Muscle layer of colon (tissue), 2 donors: ENCODE measurements around the gene ENTPD8.

ENCODE experiments used
- H3K27ac ChIP-seq: one replicate; pipeline ENCODE4 v1.7.0; 2013; ENCODE audit warnings: low read depth, mild to moderate bottlenecking, low read length, moderate library complexity
- H3K27me3 ChIP-seq, 2 donors: one replicate each; pipeline ENCODE4 v1.7.0; 2013; ENCODE audit warnings: low read length in 2 of 2, mild to moderate bottlenecking in 2 of 2; ENCODE audit not compliant: insufficient read depth in 2 of 2, control insufficient read depth in 1 of 2
- H3K36me3 ChIP-seq: one replicate; pipeline ENCODE4 v1.7.0; 2013; ENCODE audit warnings: mild to moderate bottlenecking, low read length; ENCODE audit not compliant: insufficient read depth
- H3K4me1 ChIP-seq: one replicate; pipeline ENCODE4 v1.7.0; 2013; ENCODE audit warnings: mild to moderate bottlenecking, low read length; ENCODE audit not compliant: insufficient read depth
- H3K4me3 ChIP-seq, 2 donors: one replicate each; pipeline ENCODE4 v1.7.0; 2013; ENCODE audit warnings: low read length in 2 of 2, low read depth in 1 of 2, mild to moderate bottlenecking in 1 of 2, moderate library complexity in 1 of 2
- H3K9ac ChIP-seq: one replicate; pipeline ENCODE4 v1.7.0; 2013; ENCODE audit warnings: low read length
- H3K9me3 ChIP-seq: one replicate; pipeline ENCODE4 v1.7.0; 2013; ENCODE audit warnings: mild to moderate bottlenecking, low read length
- donor health status: abdominal sarcoma.
- donor health status: Adenocarcinoma of cecum.

The ENTPD8 gene

DNA sequence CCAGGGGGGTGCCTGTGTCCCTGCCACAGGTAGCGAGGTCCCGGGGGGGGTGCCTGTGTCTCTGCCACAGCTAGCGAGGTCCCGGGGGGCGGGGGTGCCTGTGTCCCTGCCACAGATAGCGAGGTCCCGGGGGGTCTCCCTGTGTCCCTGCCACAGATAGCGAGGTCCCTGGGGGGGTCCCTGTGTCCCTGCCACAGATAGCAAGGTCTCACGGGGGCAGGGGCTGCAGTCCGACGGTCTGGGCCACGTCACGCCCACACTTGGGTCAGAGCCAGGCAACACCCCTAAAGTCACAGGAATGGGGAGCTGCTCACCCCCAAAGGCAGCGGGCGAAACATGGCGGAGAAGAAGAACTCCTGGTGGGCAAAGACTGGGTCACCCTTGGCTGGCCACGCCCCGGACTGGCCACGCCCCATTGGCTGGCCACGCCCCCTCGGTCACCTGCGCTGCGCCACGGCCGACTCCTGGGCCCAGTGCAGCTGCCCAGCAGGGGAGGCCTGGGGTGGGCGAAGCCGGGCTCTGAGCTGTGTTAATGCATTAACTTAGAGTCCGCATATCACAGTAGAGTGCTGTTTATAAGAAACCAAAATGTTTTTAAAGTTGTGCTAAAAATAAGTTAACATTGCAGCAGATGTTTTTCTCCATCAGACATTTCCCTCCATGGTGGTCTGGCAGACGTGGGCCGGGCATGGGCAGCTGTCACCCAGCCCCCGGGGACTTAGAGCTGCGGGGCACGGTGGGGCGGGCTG is 11.0 kb downstream of the ENTPD8 start:
- Histone ChIP-seq H3K9me3 (no peaks in the 10 kb centered on the region), H3K9ac (no peak overlapping the region), H3K4me3 (no peak overlapping the region), H3K27ac (no peak overlapping the region), H3K36me3 (no peaks in the 10 kb centered on the region), H3K27me3 (peaks cover 0 to 21% of the 10 kb centered on the region in 2 donors), H3K4me1 (no peaks in the 10 kb centered on the region)

DNA sequence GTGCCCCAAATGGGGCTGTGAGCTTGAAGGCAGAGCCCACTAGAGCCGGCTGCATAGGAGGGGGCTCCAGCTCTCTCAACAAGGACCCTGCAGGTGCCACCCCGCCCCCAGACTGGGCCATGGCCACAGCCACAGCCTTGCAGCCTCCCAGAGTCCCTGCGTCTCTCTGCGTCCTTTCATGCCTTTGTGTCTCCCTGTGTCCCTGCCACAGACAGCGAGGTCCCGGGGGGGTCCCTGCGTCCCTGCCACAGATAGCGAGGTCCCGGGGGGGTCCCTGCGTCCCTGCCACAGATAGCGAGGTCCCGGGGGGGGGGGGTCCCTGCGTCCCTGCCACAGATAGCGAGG is 11.6 kb downstream of the ENTPD8 start:
- Histone ChIP-seq H3K4me1 (no peaks in the 10 kb centered on the region), H3K27ac (no peak overlapping the region), H3K4me3 (no peak overlapping the region), H3K9me3 (no peaks in the 10 kb centered on the region), H3K36me3 (no peaks in the 10 kb centered on the region), H3K27me3 (peaks cover 0 to 21% of the 10 kb centered on the region in 2 donors), H3K9ac (no peak overlapping the region)

DNA sequence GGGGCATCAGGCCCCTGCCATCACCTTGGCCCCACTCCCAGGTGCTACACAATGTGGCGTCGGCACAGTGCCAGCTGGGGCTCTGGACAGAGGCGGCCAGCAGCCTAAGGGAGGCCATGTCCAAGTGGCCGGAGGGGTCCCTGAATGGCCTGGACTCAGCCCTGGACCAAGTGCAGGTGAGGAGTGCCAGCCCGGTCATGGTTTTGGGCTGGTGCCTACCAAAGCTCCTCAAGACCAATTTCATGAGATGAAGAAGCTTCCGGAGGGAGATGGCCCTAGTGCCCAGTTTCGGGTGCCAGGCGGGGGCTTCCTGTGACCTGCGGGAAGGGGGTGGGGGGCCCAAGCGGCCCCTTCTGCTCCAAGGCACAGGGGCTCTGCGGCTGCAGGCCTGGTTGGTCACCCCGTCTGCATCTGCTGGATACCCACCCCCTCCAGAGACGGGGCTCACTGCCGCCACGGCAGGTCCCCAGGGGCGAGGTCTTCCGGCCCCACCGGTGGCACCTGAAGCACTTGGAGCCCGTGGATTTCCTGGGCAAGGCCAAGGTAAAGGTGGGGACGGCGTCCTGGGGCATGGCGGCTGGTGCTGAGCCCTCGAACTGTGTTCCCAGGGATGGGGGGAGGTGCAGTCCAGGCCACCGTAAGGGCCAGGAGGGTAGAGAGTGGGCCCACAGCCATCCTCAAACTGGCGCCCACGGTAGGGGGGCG is 12.2 kb downstream of the ENTPD8 start:
- no peaks in the 10 kb centered on the region for H3K9me3 ChIP-seq
- H3K4me1 ChIP-seq: no peaks in the 10 kb centered on the region
- H3K27ac ChIP-seq: no peak overlapping the region
- H3K36me3 ChIP-seq: no peaks in the 10 kb centered on the region
- no peak overlapping the region for H3K4me3 ChIP-seq
- H3K9ac ChIP-seq: no peak overlapping the region
- H3K27me3 ChIP-seq: peaks cover 0 to 21% of the 10 kb centered on the region in 2 donors

DNA sequence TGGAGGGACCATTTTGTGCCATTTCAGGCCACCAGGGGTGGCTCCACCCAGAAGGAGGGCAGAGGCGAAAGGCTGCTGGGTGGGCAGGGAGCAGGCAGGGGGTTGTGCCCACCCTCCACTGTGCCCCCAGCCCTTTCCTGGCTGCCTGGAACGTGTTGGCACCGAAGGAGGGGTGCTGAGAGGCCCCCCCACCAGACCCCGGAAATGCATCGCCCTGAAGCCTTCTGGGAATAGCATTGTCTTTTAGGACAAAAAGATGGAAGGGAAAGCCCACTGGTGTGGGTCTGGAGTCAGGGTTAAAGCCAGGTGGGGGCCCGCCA is 12.9 kb downstream of the ENTPD8 start:
- Histone ChIP-seq H3K4me3 (no peak overlapping the region), H3K27ac (no peak overlapping the region), H3K9me3 (no peaks in the 10 kb centered on the region), H3K9ac (no peak overlapping the region), H3K4me1 (no peaks in the 10 kb centered on the region), H3K27me3 (peaks cover 0 to 21% of the 10 kb centered on the region in 2 donors), H3K36me3 (no peaks in the 10 kb centered on the region)

DNA sequence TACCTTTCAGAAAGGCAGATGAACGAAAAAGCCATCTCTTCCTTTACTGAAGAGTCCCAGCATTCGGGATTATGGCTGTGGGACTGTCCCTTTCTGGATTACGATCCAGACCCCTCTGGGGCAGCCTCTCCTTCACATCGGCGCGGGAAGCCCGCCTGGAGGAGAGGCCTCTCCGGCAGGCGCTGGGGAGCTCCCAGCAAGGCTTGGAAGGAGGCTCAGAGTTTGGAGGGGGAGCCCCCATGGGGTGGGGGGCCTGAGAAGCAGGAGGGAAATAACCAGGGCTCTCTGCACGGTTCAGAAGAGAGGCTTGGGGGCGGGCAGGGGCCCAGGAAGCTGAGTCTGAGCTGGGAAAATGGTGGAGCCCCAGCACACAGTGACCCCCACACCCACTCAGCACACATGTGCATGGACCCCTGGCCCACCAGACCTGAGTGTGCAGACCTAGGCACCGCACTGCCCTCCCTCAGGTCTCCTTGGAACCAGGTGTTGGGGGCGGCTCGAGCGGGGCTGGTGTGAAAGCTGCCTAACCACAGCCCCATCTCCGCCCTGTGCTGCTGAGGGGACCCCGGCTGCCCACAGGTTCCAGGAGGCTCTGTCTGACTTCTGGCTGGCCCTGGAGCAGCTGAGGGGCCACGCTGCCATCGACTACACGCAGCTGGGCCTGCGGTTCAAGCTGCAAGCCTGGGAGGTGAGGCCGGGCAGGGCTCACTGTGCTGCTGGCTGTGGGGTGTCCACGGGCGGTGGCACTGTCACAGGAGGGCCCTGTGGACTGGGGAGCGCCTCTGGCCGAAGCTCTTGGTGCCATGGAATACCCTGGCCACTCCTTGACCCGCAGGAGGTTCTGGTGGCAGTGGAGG is 13.5 kb downstream of the ENTPD8 start:
- Histone ChIP-seq H3K9me3 (no peaks in the 10 kb centered on the region), H3K27me3 (peaks cover 0 to 21% of the 10 kb centered on the region in 2 donors), H3K9ac (no peak overlapping the region), H3K4me1 (no peaks in the 10 kb centered on the region), H3K27ac (no peak overlapping the region), H3K36me3 (no peaks in the 10 kb centered on the region), H3K4me3 (no peak overlapping the region)

DNA sequence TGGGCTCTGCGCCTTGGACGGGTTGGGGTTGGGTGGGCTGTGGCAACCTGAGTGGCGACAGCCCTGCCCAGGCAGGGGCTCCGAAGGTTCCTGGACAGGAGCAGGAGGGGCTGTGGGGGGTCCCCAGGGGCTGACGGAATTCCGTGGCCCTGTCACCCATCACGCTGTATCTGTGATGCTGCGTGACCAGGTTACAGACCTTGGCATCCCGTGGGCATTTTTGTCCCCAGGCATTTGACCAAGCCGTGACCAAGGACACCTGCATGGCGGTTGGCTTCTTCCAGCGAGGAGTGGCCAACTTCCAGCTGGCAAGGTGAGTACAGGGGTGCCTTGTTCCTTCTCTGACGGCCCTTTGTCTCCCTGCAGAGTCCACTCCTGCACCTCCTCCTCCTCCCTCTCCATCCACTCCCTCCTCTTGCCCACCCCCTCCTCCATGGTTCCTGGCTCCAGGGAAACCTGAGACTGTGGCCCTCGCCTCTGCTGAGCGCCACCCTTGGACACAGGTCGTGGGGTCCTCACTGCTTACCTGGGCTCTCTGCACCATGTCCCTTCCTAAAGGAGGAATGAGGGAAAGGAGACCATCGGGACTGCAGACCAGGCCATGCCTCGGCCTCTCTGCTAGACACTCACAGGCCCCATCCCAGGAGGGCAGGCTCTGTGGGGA is 15.0 kb downstream of the ENTPD8 start:
- Histone ChIP-seq H3K4me3 (no peak overlapping the region), H3K36me3 (no peaks in the 10 kb centered on the region), H3K27ac (no peak overlapping the region), H3K9me3 (no peaks in the 10 kb centered on the region), H3K4me1 (peaks cover 10% of the 10 kb centered on the region), H3K27me3 (peaks cover 0 to 20% of the 10 kb centered on the region in 2 donors), H3K9ac (no peak overlapping the region)

DNA sequence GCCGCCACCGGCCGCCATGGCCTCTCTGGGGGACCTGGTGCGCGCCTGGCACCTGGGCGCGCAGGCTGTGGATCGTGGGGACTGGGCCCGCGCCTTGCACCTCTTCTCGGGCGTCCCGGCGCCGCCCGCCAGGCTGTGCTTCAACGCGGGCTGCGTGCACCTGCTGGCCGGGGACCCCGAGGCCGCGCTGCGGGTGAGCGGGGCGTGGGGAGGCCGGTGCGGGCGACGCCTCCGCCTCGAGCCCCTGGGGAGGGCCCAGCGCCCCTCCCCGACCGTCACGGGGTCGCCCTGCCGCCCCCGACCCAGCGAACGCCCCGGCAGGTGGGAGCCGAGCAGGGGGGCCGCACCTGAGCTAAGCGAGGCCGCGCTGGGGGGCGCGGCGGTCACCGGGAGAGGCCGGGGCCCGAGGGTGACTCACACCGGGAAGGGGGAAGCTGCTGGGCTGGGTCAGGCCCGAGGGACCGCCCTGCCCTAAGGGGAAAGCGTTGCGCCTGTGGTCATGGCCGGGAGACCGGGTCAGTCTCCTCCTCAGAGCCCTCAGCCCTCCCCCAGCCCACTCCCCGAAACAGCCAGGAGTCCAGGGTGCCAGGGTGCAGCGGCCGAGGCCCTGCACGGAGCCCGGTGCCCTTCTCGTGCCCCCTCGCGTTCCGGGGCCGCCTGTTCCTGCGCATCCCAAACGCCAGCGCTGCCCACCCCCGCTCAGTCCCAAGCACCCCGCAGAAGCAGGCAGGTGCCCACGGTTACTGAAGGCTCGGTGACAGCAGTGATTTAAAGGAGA is 17.5 kb downstream of the ENTPD8 start:
- H3K4me3 ChIP-seq: peak overlapping the region; percentile 47 to 84
- H3K27ac ChIP-seq: peak overlapping the region; percentile 43
- H3K4me1 ChIP-seq: peaks cover 10% of the 10 kb centered on the region
- H3K9ac ChIP-seq: no peak overlapping the region
- no peaks in the 10 kb centered on the region for H3K9me3 ChIP-seq
- H3K36me3 ChIP-seq: no peaks in the 10 kb centered on the region
- no peaks in the 10 kb centered on the region for H3K27me3 ChIP-seq

DNA sequence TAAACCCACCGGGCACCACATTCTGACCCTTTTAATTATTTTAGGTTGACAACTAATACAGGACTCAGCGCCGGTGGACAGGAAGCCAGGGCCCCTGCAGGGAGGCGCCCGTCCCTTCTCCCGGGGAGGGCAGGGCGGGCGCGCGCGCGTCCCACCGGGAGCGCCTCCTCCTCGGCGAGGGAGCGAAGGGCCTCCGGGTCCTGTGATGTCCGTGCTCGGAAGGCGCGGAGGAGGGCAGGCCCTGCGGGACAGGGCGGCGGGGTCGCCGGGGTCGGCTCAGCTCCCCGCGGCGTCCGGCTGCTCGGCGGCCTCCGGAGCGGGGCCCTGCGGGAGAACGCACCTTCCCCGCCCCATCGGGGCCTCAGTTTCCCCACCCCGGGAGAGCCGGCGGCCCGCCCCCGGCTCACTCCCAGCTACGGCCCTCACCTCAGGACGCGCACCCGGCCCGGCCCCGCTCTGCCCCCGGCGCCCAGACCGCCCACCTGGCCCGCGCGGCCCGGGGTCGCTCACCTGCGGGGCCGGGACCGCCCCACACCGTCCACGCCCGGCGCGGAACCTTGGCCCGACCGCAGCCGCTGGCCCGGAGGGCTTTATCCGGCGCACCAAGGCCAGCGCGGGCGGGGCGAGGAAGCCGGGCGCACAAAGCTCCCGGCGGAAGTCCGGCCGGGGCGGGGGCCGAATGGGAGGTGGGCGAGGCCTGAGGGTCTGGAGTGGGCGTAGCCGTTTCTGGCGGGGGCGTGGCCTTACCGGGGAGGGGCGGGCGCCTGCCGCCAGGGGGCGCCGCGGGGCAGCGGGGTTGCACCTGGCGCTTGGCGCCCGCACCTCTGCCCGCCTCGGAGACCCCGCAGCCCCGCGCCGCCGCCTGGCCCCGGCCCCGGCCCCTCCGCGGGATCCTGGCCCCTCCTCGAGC is 18.3 kb downstream of the ENTPD8 start, which contains the start of the genes EXD3 and NOXA1:
Gene EXD3, minus strand, starts transcription at position 559 of the 910 bp plus-strand sequence. CDS start 27,805 bp downstream, outside the sequence.
Gene NOXA1, plus strand, starts transcription at position 790 of the 910 bp plus-strand sequence. CDS start 137 bp downstream, outside the sequence.
- peak within 1 kb of the TSS; percentile 83 to 84 for H3K4me3 ChIP-seq
- H3K27ac ChIP-seq: peak within 1 kb of the TSS; percentile 43
- no peaks in the 10 kb centered on the region for H3K36me3 ChIP-seq
- H3K4me1 ChIP-seq: peaks cover 10% of the 10 kb centered on the region
- H3K27me3 ChIP-seq: no peaks in the 10 kb centered on the region
- no peaks in the 10 kb centered on the region for H3K9me3 ChIP-seq
- H3K9ac ChIP-seq: peak within 1 kb of the TSS; percentile 53

DNA sequence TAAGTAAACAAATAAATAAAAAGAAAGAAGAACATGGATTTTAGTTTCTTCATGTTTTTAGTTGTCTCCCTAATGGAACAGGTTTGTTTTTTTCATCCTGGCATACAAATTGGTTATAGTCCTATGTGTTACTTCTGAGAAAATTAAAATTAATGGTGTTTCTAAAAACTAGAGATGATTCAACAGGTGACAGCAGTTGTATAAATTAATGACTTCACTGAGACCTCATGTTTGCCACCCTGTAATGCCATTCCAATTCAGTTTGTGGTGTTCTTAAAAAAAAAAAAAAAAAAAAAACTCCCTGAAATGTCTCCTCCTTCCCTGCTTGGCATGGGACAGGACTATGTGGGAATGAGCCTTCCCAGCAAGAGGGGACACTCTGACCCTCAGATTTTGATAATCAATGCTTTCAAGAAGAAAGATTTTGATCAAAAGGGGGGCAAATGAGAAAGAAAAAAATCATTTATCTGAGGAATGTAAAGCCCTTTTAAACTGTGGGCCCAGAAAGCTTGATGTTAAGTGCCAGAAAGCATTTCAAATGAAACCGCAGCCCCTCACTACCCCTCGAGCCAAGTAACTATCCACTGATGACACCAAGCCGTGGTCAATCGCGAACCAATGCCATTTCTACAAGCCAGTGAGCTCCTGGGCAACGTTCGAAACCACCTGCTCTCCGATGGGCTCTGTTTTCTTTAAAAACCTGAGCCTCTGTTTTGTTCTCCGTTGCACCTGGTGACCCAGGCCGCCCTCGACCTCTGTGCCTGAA is 19.1 kb downstream of the ENTPD8 start:
- Histone ChIP-seq H3K4me3 (peak overlapping the region; percentile 51 to 83), H3K27ac (no peak overlapping the region), H3K9ac (peak overlapping the region; percentile 53), H3K27me3 (no peaks in the 10 kb centered on the region), H3K9me3 (no peaks in the 10 kb centered on the region), H3K36me3 (no peaks in the 10 kb centered on the region), H3K4me1 (peaks cover 10% of the 10 kb centered on the region)
